UCSD-AML1 (cell line): ENCODE results near the gene C7orf57.

Source experiments
- DNase-seq: peaks from one replicate; lab custom pipeline; 2025; ENCODE audit not compliant: unreplicated experiment; lab: John Stamatoyannopoulos, UW

Gene C7orf57

DNA sequence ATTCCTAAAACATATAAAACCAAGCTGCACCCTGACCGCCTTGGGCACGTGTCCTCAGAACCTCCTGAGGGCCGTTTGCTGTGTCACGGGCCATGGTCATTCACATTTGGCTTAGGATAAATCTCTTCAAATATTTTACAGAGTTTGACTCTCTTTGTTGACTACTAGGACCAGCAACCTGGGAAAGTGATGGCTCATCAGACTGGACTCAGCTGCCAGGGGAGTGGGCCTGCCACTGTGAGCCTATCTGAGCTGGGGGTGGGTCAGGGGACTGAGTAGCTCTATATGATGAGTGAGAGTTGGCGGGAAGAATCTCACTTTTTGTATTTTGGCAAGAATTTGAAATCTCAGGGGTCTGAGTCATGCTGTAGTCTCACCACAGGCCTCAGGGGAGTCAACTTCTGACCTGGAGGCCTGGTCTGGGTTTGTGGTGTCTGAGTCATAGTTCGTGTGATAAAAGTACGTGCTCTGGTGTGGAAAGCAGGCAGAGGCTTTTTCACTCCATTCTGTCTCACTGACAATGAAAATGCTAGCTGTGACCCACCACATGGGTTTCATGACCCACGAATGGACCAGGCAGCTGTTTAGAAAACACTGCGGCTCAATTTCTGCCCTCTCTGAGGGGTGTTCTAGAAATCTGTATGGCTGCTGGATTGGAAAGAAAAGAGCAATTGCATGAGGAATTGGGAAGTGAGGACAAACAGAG is 49.5 kb downstream of the C7orf57 start:
- peak; percentile 25 for DNase-seq

- no peak for DNase-seq
These were observed 50.1 kb downstream of the C7orf57 start for GRCh38 chr7:48085433-48085791.

DNA sequence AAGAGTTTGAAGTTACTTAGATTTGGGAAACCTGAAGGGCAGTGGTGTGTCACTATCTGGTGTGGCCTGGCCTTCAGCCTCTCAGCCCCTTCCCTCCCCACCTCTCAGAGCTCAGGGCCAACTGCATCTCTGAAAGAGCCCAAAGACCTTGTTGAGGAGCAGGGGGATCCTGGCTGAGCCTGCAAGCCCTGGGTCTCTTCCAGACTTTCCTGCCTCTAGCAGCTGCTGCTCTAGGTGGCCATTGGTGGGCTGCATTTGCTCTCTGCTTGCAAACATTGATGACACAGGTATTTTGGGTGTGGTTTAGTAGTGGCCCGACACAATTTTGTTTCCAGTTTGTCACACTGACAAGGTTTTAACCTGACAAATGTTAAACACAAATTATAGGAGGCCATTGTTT is 50.6 kb downstream of the C7orf57 start:
- DNase-seq, result no peak

GRCh38 chr7:48087349-48087748 is 52.0 kb downstream of the C7orf57 start:
- DNase-seq, result no peak

GRCh38 chr7:48088559-48089045 is 53.3 kb downstream of the C7orf57 start:
- no peak for DNase-seq

- DNase-seq, result peak; percentile 68
These were observed 54.0 kb downstream of the C7orf57 start, which contains the start of gene UPP1 for GRCh38 chr7:48089046-48090003. Gene UPP1, plus strand, starts transcription at chr7:48089265. Its CDS starts 5,519 bp downstream, at chr7:48094784.

DNA sequence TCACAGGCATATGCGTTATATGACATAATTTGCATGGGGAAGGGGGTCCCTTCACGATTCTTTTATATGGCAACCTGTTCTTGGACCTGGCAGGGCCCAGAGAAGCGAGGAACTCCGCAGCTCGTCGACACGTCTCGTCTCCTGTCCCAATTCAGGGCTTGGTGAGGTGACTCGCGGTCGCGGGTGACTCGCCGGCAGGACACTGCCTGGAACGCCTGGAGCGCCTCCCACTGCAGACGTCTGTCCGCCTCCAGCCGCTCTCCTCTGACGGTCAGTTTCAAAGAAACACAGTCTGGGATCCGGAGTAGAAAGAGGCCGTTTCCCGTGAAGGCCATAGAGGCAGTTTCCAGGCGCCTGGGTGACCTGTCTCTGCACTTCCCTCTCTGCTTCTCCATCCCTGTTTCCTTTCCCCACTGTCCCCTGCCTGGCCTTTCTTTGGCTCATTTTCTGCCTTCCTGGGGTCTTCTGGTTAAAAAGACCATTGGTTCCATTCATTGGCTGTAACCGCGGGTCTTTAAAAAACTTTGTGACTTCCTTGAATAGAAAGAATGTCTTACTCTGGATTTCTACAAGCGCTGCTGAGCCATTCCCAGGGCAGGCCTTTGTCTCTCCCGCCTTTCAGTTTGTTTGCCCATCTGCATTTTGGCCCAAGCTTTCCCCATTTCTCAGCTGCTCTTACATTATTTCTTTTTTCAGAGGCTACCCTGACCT is 54.9 kb downstream of the C7orf57 start:
- no peak for DNase-seq

GRCh38 chr7:48091506-48092433 is 56.4 kb downstream of the C7orf57 start:
- DNase-seq, result no peak

GRCh38 chr7:48094861-48095293 is 59.5 kb downstream of the C7orf57 start:
- no peak for DNase-seq

DNA sequence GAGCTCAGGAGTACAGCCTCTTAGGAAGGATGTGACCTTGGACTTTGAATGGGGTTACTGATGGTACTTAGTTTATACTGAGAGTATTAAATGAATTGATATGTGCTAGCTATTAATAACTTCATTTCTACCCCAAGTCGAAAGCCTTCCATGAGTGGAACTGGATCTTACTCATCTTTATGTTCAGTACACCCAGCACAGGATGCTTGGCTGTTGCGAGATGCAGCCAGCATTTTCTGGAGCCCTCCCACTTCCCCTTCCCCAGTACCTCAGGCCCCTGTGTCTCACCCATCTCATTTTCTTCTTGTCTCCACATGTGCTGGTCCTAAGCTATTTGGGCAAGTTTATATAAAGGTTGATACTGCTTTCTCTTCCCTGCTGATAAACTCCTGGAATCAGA is 60.9 kb downstream of the C7orf57 start:
- no peak for DNase-seq

- no peak for DNase-seq
These were observed 62.3 kb downstream of the C7orf57 start for GRCh38 chr7:48097521-48098231.

DNA sequence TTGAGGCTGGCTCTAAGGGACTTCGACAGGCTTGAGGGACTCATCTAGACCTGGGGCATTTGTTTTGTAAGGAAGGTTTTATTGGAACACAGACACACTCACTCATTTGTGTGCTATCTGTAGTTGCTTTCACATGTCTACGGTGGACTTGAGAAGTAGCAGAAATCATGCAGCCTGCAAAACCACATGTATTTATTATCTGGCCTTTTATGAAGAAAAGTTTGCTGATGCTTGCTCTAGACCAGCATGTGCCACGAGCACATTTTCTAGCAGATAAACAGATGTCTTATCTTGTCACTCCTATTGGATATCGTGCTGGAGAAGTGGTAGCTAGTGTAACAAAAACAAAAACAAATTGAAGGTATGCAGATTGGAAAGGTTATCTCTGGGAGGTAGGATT is 63.5 kb downstream of the C7orf57 start:
- no peak for DNase-seq

GRCh38 chr7:48099781-48100180 is 64.4 kb downstream of the C7orf57 start:
- no peak for DNase-seq

- no peak for DNase-seq
These were observed 66.0 kb downstream of the C7orf57 start for GRCh38 chr7:48101352-48101751.

- no peak for DNase-seq
These were observed 66.6 kb downstream of the C7orf57 start for GRCh38 chr7:48101968-48102367.

DNA sequence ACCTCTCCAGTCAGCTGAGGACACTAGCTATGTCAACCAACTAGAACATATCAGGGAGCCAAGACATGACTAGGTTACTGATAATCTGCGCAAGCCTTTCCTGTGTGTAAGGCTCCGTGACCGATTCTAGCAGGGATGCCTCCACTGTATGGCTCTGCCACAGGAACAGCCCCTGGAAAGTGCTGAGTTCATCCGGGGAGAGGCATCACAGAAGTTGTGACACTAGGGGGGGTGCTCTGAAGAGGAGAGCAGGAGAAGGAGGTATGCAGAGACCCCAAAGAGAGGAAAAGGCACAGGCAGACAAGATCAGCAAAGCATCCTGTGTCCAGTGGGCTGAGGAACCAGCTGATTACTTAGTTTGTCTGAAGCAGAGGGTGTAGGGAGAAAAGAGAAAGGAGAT is 67.2 kb downstream of the C7orf57 start:
- no peak for DNase-seq

- no peak for DNase-seq
These were observed 69.7 kb downstream of the C7orf57 start for GRCh38 chr7:48105045-48105444.

- DNase-seq, result no peak
These were observed 71.7 kb downstream of the C7orf57 start for GRCh38 chr7:48106906-48107659.

GRCh38 chr7:48107926-48108472 is 72.7 kb downstream of the C7orf57 start:
- no peak for DNase-seq
